ENCODE measurements around the gene PRKAB1.
"Not testable (repeated sequence)": the region's sequence is repeated elsewhere in the genome, so short reads cannot be mapped to it uniquely, and the experiment has no call there.

Gene PRKAB1

GRCh38 chr12:119686355-119686754 lies 18.4 kb downstream of the PRKAB1 start:
- no peak for DNase-seq

GRCh38 chr12:119686776-119687175 lies 18.8 kb downstream of the PRKAB1 start:
- DNase-seq = no peak

GRCh38 chr12:119687406-119687805 lies 19.5 kb downstream of the PRKAB1 start:
- no peak for DNase-seq

GRCh38 chr12:119687879-119688278 lies 19.9 kb downstream of the PRKAB1 start:
- DNase-seq = no peak

- no peak for DNase-seq
Observed at GRCh38 chr12:119689935-119690500, 22.1 kb downstream of the PRKAB1 start.

GRCh38 chr12:119691202-119691810 lies 23.4 kb downstream of the PRKAB1 start:
- DNase-seq = no peak

GRCh38 chr12:119692410-119692809 lies 24.5 kb downstream of the PRKAB1 start:
- DNase-seq = no peak

- DNase-seq = no peak
Observed at GRCh38 chr12:119692997-119693396, 25.1 kb downstream of the PRKAB1 start.

GRCh38 chr12:119693511-119693910 lies 25.6 kb downstream of the PRKAB1 start:
- no peak for DNase-seq

GRCh38 chr12:119694111-119694510 lies 26.2 kb downstream of the PRKAB1 start:
- DNase-seq = no peak

- no peak for DNase-seq
Observed at GRCh38 chr12:119695034-119695433, 27.1 kb downstream of the PRKAB1 start.

GRCh38 chr12:119696943-119697342 lies 29.0 kb downstream of the PRKAB1 start:
- DNase-seq = no peak

GRCh38 chr12:119699199-119699760 lies 31.3 kb downstream of the PRKAB1 start:
- no peak for DNase-seq

- DNase-seq = no peak
Observed at GRCh38 chr12:119700078-119700477, 32.1 kb downstream of the PRKAB1 start.

GRCh38 chr12:119704065-119704747 lies 36.3 kb downstream of the PRKAB1 start:
- no peak for DNase-seq

- no peak for DNase-seq
Observed at GRCh38 chr12:119705182-119705581, 37.2 kb downstream of the PRKAB1 start.

GRCh38 chr12:119706427-119706826 lies 38.5 kb downstream of the PRKAB1 start:
- DNase-seq = not testable (repeated sequence)

- no peak for DNase-seq
Observed at GRCh38 chr12:119710374-119710964, 42.5 kb downstream of the PRKAB1 start.

- DNase-seq = no peak
Observed at GRCh38 chr12:119710965-119711551, 43.1 kb downstream of the PRKAB1 start.

GRCh38 chr12:119711693-119712092 lies 43.8 kb downstream of the PRKAB1 start:
- no peak for DNase-seq

- DNase-seq = no peak
Observed at GRCh38 chr12:119712721-119713120, 44.8 kb downstream of the PRKAB1 start.

- DNase-seq = no peak
Observed at GRCh38 chr12:119713551-119714031, 45.7 kb downstream of the PRKAB1 start.

GRCh38 chr12:119714614-119715267 lies 46.8 kb downstream of the PRKAB1 start:
- no peak for DNase-seq
